GM21515 (cell line): ENCODE measurements around the gene CFAP141.
"Not testable (repeated sequence)": the region's sequence is repeated elsewhere in the genome, so short reads cannot be mapped to it uniquely, and the experiment has no call there.

ENCODE experiments used
- ATAC-seq: cut with Tn5 transposase; IDR thresholded peaks from one replicate; pipeline ENCODE4 v1.9.1; 2021; ENCODE audit not compliant: unreplicated experiment

CFAP141 gene

GRCh38 chr1:154208677-154209388, 2.7 kb upstream of the CFAP141 start:
- no peak for ATAC-seq

DNA sequence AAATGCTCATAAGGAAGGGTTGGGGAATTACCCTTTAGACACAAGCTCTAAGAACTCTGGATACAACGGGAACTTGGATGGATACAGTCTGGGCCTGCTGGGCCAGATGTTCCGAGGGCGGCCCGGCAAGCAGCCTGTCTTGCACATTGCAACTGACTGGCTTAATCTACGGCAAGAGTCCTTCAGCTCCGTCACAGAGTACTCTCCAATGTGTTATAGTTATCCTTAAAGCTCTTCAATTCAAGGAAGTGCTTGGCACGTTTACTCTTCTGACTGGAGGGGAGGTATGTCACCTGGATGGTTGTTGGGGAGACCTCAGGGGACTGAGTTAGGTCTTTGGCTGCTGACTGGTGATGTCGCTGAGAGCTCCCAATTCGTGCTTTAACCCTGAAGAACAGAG, 1.1 kb upstream of the CFAP141 start:
- ATAC-seq: no peak

- not testable (repeated sequence) for ATAC-seq
Observed at GRCh38 chr1:154205778-154206177, 355 bp downstream of the CFAP141 start.

DNA sequence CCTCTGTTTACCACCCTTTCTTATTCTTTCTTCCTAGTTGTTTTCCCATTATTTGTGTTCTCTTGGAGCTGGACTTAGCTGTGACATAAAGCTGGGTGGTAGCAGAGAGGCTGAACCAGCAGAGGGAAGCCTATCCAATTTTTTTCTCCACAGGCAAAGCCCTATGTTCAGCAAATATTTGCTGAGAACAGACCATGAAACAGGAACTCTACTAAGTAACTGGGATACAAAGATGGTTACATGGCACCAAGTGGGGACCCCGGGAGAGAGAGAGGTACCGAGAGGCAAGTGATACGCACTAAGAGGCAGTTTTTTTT, 6.6 kb downstream of the CFAP141 start:
- no peak for ATAC-seq

DNA sequence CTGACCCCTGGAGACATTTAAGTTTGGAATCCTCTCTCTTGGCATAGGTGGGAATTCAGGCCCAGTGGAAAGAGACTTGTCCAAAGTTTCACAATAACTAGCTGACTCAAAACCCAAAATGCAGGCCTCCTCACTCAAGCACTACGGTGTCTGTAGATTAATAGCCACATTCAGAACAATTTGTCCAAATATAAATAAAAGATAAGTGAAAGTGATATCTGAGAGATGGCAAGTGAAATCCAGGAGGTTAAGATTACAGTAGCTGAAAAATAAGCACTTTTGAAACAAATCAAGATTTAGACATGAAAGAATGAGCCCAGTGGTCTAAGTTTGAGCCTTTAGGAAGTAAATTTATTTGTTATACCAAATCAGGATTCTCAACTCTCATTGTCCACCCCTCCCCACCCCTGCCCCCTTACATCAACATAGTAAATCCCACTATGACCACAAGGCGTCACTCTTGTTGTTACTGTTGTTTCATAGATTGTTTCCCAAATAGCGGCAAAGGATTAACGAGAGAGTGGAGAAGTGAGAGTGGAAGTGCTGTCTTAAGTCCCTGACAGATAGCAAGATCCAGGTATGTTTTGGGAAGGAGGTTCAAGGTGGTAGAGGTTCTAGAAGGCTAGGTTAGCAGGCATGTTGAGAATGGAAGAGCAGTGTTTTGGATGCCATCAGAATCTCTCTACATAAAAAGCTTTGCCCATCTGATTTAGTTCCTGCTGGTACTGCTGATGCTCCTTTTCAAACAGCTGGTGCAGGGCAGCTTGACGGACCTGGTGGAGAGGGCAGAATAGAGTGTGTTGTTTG, 7.2 kb downstream of the CFAP141 start:
- no peak for ATAC-seq

DNA sequence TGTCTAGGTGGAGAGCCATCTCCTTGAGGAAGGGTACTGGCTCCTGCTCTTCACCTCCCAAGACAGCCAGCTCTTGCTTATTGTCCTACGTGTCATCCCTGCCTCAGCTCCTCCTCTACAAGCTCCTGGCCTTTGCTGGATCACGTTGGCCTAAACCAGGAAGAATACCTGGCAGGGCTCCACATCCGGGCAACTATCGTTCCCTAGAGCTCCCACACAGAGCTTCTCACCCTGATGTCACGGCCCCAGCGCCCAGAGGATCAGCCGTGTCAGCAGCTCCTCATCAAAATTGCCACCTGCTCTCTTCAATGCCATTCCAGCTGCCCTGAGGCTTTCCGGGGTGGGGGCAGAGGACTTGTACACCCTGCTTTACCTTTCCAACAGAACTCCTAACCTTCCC, 12.3 kb downstream of the CFAP141 start:
- no peak for ATAC-seq

DNA sequence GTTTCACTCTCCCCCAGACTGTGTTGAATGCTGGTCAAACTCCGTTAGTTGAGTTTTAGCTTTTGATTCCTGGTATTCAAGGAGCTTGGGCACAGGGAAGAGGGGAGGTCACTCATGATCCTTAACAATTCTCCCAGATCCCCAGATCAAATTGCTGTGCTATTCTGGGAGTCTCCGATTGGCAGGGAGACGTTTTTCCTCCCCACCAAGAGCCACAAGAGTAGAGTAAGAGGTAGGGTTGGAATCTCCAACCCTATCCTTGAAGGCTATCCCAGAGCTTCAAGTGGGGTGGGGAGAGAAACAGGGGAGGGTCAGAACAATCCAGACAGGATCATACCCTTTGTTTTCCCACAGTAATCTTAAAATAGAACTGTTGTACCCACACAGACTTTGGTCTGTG, 13.7 kb downstream of the CFAP141 start:
- ATAC-seq: no peak

GRCh38 chr1:154191990-154192461, 14.1 kb downstream of the CFAP141 start, which contains the start of gene TPM3:
Gene TPM3 (minus strand): TSS chr1:154192100. CDS start chr1:154192018, 82 bp downstream.
- ATAC-seq: no peak

DNA sequence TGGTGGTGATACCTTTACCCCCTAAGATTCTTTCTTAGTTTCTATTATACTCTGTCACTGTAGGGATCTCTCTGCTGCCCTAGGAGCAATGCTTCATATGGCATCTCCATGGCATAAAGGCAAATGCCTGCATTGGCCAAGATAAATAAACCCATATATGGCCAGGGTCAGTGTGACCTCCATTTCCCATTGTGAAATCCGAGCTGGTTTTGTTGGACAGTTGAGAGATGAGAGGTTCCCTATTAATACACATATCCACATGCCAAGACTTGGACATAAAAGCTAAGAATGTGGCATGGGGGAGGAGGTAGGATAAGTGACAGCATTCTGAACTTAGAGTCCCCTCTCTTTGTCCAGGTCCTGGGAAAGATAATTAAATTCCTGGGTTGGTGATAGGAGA, 15.6 kb downstream of the CFAP141 start:
- ATAC-seq: no peak

DNA sequence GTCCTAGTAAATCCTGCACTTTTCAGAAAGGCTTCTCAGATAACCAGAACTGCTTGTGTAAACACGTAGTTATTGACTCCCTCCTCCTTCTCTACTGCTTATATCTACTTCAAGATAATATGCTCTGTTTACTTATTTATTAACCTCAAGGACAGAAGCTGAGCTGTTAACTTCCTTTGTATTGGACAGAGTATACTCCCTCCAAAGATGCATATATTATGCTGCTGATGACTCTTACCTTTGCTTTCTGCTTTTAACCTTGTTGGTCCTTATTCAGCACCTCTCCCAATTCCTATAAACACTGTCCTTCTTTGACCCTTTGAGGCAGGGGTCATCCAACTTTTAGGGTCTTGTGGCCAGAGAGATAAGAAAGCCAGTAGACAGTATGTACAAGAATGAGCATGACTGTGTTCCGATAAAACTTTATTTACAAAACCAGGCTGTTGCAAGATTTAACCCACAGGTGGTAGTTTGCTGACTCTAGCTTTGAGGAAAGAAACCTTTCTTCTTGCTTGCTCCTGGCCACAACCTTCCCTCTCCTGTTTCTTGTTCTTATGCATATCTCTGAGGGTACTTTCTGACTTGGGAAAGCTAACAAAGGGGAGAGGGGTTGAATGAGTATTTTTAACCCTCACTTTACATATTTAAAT, 19.2 kb downstream of the CFAP141 start:
- no peak for ATAC-seq

GRCh38 chr1:154186177-154186576, 20.0 kb downstream of the CFAP141 start:
- ATAC-seq: no peak

DNA sequence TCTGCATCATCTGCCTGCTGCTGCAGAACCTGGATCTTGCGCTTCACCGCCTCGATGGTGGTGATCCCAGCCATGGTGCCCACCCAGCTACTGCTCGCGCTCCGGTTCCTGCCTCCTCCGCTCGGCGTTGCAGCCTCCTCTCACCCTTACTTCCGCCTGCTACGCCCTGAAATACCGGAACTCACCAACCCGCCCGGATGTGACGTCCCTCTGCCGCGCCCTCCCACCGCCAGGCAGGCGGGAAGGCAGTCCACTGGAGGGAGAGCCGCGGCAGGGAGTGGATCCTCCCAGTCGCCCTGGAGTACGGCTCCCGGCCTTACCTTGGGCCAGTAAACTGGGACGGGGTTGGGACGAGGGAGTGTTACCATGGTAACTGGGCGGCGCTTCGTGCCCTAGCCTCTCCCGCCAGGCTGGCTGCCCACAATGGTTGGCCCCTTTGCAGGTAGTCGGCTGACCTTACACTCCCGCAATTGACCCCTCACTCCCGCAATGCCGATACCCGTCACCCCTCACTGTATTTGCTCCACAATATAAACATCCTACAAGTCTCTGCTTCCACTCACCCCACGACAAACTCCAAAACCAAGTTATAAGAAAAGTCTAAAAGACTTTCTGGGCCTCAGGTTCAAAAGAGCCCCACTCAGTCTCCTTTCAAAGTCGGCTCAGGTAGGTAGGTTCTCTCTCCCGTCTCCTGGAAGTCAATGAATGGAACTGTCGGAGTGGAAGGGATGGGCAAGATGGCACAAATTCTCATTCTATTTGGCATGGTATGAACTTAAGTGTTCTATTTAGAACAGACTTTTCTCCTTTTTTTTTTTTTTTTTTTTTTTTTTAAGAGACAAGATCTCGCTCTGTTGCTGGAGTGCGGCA, 22.9 kb downstream of the CFAP141 start:
- peak; percentile 64 for ATAC-seq

- peak; percentile 47 for ATAC-seq
Observed at GRCh38 chr1:154182344-154183045, 23.6 kb downstream of the CFAP141 start.

GRCh38 chr1:154181944-154182343, 24.2 kb downstream of the CFAP141 start:
- no peak for ATAC-seq

- no peak for ATAC-seq
Observed at GRCh38 chr1:154179946-154180687, 26.0 kb downstream of the CFAP141 start.

DNA sequence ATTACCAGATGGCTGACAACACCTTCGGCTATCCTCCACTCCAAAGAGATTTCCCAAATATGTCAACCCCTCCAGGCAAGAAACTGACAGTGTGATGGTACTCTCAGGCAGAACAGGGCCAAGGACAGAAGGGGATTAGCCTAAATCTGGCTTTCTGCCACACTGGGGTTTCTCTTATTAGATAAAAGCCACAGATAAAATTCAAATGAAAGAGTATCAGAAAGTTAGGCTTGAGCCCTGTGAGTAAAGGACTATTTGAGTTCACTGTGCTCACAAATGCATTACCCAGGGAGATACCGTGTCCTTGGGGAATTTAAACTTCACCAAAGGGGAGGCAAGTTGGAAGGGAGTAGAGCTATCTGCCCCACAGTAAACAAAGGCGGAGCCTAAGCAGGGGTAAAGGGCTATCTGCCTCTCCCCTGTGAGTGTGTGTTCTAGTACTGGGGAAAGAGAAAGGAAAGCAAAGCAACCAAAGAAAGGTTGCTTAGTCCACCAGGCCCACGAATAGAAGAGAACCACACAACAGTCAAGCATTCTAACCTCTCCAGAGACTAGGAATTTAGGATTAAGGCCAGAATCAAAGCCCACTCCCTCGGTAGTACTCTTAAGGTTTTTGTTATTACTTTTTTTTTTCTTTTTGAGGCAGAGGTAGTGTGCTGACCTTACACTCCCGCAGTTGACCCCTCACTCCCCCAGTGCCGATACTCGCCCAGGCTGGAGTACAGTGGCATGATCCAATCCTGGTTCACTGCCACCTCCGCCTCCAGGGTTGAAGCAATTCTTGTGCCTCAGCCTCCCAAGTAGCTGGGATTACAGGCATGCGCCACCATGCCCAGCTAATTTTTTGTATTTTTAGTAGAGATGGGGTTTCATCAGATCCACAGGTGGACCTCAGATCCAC, 27.0 kb downstream of the CFAP141 start:
- no peak for ATAC-seq

GRCh38 chr1:154178013-154178412, 28.1 kb downstream of the CFAP141 start:
- no peak for ATAC-seq

DNA sequence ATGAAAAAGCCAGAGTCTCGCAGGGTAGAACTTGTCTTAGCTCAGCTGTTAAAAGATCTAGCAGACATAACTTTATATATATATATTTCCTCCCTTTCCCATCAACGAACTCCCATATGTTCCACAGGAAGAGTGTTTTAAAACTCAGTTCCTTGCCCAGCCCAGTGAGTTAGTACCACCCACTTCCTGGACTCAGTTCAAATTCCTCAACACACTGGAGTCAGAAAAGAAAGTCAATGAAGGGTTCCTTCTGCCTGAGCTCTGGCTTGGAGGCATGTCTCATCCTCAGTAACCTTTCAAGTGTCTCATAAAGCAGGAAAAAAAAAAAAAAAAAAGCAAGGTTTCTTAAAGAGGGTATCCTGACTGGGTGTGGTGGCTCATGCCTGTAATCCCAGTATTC, 29.8 kb downstream of the CFAP141 start:
- no peak for ATAC-seq

DNA sequence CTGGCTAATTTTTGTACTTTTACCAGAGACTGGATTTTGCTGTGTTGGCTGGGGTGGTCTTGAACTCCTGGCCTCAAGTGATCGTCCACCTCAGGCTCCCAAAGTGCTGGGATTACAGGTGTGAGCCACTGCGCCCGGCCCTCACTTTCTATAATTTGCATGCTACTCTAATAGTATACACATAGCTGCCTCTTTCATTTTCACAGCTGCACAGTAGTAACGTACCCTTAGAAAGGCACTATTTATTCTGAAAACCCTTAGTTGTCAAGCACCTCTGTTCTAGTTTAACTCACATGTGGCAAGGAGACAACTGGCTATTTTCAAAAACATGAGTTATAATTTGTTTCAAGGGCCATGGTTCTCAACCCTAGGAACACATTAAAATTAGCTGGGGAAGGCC, 31.5 kb downstream of the CFAP141 start:
- no peak for ATAC-seq
